ENCODE results near the gene NACC1.
A peak's percentile ranks its signal among the peaks of the same experiment; 100 is the strongest.

Gene NACC1

GRCh38 chr19:13164343-13165161 lies 46.5 kb downstream of the NACC1 start (continued):
- TF ChIP-seq ATF2 (tag by site-specific recombination; IDR thresholded peaks at IDR 0.05; ENCODE audit: low read depth) (no peak; the same call in 1 of the 2 replicates), MEIS1 (CRISPR knock-in tag; IDR thresholded peaks at IDR 0.05; ENCODE audit: borderline replicate concordance) (no peak), ZBTB1 (tag by site-specific recombination; IDR thresholded peaks at IDR 0.05) (no peak), WT1 (tag by site-specific recombination; IDR thresholded peaks at IDR 0.05) (no peak), ZNF394 (tag by site-specific recombination; IDR thresholded peaks at IDR 0.05; ENCODE audit: borderline replicate concordance) (peak; percentile 47; the same call in 1 of the 2 replicates), SP3 (tag by site-specific recombination; IDR thresholded peaks at IDR 0.05) (peak; percentile 84), ZIC2 (tag by site-specific recombination; IDR thresholded peaks at IDR 0.05) (peak; percentile 91), ZNF169 (tag by site-specific recombination; IDR thresholded peaks at IDR 0.05) (no peak), ZNF843 (tag by site-specific recombination; IDR thresholded peaks at IDR 0.05) (no peak), ZFP41 (tag by site-specific recombination; IDR thresholded peaks at IDR 0.05; ENCODE audit: borderline replicate concordance) (no peak), ZBTB11 (tag by site-specific recombination; conservative IDR thresholded peaks at IDR 0.05; ENCODE audit: low read depth) (peak; percentile 94), ZSCAN23 (tag by site-specific recombination; IDR thresholded peaks at IDR 0.05) (no peak), KLF8 (tag by site-specific recombination; IDR thresholded peaks at IDR 0.05) (peak; percentile 58; the same call in 1 of the 2 replicates), ZNF501 (tag by site-specific recombination; IDR thresholded peaks at IDR 0.05) (no peak), ZNF24 (tag by site-specific recombination; IDR thresholded peaks at IDR 0.05) (peak; percentile 67; the same call in 1 of the 2 replicates), PBX3 (CRISPR knock-in tag; IDR thresholded peaks at IDR 0.05) (no peak), ZNF747 (tag by site-specific recombination; IDR thresholded peaks at IDR 0.05) (no peak), ZBTB48 (tag by site-specific recombination; IDR thresholded peaks at IDR 0.05) (peak; percentile 77), ZXDB (tag by site-specific recombination; IDR thresholded peaks at IDR 0.05) (peak; percentile 46; the same call in 1 of the 2 replicates), MYNN (tag by site-specific recombination; IDR thresholded peaks at IDR 0.05; ENCODE audit: borderline replicate concordance) (no peak), TRIM28 (IDR thresholded peaks at IDR 0.05; ENCODE audit: borderline replicate concordance, low read length) (peak; percentile 63; the same call in 1 of the 2 replicates), SCRT2 (tag by site-specific recombination; IDR thresholded peaks at IDR 0.05) (peak; percentile 33; the same call in 1 of the 2 replicates), ZNF610 (tag by site-specific recombination; IDR thresholded peaks at IDR 0.05; ENCODE audit: borderline replicate concordance) (no peak), GLIS2 (tag by site-specific recombination; IDR thresholded peaks at IDR 0.05) (peak; percentile 64), ZFHX2 (tag by site-specific recombination; conservative IDR thresholded peaks at IDR 0.05) (no peak; the same call in 1 of the 2 replicates), ZNF473 (tag by site-specific recombination; IDR thresholded peaks at IDR 0.05) (no peak), ZNF768 (tag by site-specific recombination; IDR thresholded peaks at IDR 0.05) (no peak), ZNF645 (tag by site-specific recombination; IDR thresholded peaks at IDR 0.05) (no peak)
